ENCODE results near the gene MPZL2.

MPZL2 gene

GRCh38 chr11:118207079-118207478, 57.0 kb downstream of the MPZL2 start:
- TF ChIP-seq CTCF (IDR thresholded peaks at IDR 0.05; ENCODE audit: low read depth, low read length) (no peak), POLR2A (IDR thresholded peaks at IDR 0.05; ENCODE audit: extremely low read depth, insufficient read length) (no peak), MYC (IDR thresholded peaks at IDR 0.05; ENCODE audit: low read depth, low read length) (no peak), MAX (IDR thresholded peaks at IDR 0.05; ENCODE audit: low read depth, low read length) (no peak)
- H3K4me3 ChIP-seq (ENCODE audit: low read depth, low read length), result no peak overlapping the region
- DNase-seq (ENCODE audit: low read depth), result no peak

DNA sequence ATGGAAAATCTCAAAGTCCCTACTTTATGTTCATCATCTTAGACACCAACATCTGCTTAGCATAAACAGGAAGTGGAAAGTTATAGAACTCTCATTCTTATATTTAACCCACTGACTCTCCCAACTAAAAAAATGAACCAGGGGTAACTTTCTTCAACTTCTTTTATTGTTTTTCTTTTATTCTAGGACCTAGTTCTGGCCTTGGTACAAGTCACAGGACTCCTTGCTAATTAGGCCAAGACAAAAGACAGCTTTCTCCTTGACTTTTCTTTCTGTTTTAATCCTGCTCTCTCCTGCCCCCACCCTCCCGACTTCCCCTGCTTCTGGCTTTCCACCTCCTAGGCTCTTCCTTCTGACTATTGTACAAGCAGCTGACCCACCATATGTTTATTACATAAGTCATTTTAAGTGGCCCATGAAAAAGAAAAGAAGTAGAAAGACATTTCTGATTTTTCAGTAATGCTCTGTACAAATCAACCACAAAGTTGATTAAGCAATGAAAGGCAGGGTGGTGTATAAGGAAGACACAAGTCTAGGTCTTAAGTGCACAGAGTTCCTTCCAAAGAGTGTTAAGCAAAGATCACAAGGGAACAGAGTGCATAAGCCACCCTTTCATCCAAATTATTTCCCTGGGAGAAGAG, 57.6 kb downstream of the MPZL2 start:
- TF ChIP-seq MYC (IDR thresholded peaks at IDR 0.05; ENCODE audit: low read depth, low read length) (no peak), MAX (IDR thresholded peaks at IDR 0.05; ENCODE audit: low read depth, low read length) (no peak), CTCF (IDR thresholded peaks at IDR 0.05; ENCODE audit: low read depth, low read length) (no peak), POLR2A (IDR thresholded peaks at IDR 0.05; ENCODE audit: extremely low read depth, insufficient read length) (no peak)
- H3K4me3 ChIP-seq (ENCODE audit: low read depth, low read length), result no peak overlapping the region
- DNase-seq (ENCODE audit: low read depth), result peak; percentile 79

DNA sequence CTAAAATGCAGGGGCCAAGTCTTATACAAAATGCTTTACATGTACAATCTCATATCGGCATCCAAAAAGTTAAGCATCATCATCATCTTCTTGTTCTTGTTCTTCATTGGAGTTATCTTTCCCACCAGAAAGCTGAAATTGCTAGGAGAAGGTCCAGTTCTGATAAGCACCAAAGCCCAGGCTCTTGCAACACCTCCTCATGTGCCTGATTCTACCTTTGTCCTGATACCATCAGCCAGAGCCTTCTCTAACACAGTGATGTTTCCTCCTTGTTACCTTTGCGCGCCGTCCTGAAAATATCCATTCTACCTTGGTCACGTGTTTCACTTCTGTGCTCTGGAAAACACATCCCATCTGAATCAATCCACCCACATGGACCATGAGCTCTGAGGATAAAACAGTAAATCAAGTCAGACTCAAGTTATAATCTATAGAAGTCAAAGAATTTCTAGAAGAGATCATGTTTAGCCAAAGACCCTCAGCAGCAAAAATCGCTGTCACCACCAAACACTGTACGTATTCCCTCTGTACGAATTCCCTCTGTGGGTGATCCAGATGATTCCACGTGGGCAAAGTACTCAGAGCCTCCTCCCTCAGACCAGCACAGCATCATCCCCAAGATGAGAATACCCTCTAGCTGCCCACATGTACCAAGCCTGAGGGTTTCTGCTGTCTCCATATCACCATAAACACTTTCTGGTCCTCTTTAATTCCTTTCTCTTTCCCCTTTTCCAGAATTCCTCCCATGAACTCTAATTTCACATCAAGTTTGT, 58.3 kb downstream of the MPZL2 start:
- DNase-seq (ENCODE audit: low read depth), result no peak
- H3K4me3 ChIP-seq (ENCODE audit: low read depth, low read length), result no peak overlapping the region
- TF ChIP-seq MAX (IDR thresholded peaks at IDR 0.05; ENCODE audit: low read depth, low read length) (no peak), POLR2A (IDR thresholded peaks at IDR 0.05; ENCODE audit: extremely low read depth, insufficient read length) (no peak), CTCF (IDR thresholded peaks at IDR 0.05; ENCODE audit: low read depth, low read length) (no peak), MYC (IDR thresholded peaks at IDR 0.05; ENCODE audit: low read depth, low read length) (no peak)
